ENCODE results near the gene NCOA3.

The NCOA3 gene

GRCh38 chr20:47682916-47683315 lies 181.2 kb downstream of the NCOA3 start:
- no peak overlapping the region for H3K4me3 ChIP-seq (ENCODE audit: low read length)
- no peak for TF ChIP-seq ZNF274 (IDR thresholded peaks at IDR 0.05; ENCODE audit: low read depth, low read length)

GRCh38 chr20:47684306-47685080 lies 182.8 kb downstream of the NCOA3 start:
- no peak for TF ChIP-seq ZNF274 (IDR thresholded peaks at IDR 0.05; ENCODE audit: low read depth, low read length)
- H3K4me3 ChIP-seq (ENCODE audit: low read length): no peak overlapping the region

DNA sequence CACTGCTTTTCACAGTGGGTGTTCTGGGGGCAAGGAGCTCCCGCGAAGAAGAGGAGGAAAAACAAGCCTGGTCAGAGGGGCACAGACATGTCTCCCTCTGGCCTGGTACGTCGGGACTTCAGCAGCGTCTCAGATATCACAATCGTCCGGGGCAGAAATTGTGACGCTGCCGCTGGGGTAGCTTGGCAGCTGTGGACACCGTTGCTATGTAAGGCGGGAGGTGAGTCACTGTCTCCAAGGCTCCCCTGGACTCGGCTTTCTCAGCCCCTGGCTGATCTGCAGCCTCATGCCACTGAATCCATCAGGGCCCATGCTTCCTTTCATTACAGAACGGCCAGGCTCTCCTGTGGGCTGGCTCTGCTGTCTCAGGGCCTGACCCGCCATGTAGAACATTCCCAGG lies 184.9 kb downstream of the NCOA3 start:
- no peak overlapping the region for H3K4me3 ChIP-seq (ENCODE audit: low read length)
- no peak for TF ChIP-seq ZNF274 (IDR thresholded peaks at IDR 0.05; ENCODE audit: low read depth, low read length)

GRCh38 chr20:47687095-47687987 lies 185.7 kb downstream of the NCOA3 start:
- H3K4me3 ChIP-seq (ENCODE audit: low read length): no peak overlapping the region
- TF ChIP-seq ZNF274 (IDR thresholded peaks at IDR 0.05; ENCODE audit: low read depth, low read length): no peak

DNA sequence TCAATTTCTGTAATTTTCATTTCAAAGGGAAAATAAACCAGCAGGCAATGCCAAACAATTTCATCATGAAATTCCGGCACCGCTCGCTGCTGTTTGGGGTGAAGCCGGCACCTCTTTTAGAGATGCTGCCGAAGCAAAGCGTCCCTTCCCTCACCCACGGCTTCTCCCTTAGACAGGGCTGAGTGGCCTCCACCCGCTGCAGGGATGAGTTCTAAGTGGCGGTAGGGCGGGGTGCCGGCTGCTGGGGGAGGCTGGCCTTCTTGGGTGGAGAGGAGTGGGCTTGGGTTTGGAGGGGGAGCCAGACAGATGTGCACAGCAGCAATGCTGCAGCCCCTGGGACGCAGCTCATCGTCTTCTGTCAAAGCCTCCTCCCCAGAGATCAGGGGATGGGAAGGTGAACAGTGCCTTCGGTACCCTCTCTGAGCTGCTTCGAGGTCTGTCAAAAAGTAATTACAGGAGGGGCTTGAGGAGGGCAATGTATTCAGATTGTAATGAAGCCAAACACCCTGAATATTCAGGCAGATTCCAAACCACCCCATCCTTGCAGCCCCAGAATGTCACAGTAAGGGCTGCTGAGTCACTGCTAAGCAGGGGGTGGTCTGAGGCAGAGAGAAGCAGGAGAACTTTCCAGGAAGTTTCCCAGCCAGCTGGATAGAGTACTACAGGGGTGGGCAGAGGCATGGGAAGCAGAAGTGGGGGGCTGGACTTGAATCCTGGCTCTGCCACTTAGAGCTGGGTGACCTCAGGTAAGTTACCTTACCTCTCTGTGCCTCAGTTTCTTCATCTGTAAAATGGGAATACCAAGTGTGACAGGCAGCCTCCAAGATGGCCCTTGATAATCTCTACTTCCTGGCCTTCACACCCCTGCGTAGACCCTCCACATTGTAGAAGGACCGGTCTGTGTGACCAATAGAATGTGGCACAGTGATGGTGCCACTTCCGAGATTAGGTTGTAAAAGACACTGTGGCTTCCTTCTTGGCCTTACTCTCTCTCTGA lies 187.0 kb downstream of the NCOA3 start:
- no peak for TF ChIP-seq ZNF274 (IDR thresholded peaks at IDR 0.05; ENCODE audit: low read depth, low read length)

GRCh38 chr20:47689731-47690130 lies 188.0 kb downstream of the NCOA3 start:
- H3K4me3 ChIP-seq (ENCODE audit: low read length): no peak overlapping the region
- TF ChIP-seq ZNF274 (IDR thresholded peaks at IDR 0.05; ENCODE audit: low read depth, low read length): no peak

More for the DNA sequence above, 187.0 kb downstream of the NCOA3 start:
- H3K4me3 ChIP-seq (ENCODE audit: low read length): no peak overlapping the region

- no peak overlapping the region for H3K4me3 ChIP-seq (ENCODE audit: low read length)
- no peak for TF ChIP-seq ZNF274 (IDR thresholded peaks at IDR 0.05; ENCODE audit: low read depth, low read length)
Measured at GRCh38 chr20:47691625-47692024, 189.9 kb downstream of the NCOA3 start.

GRCh38 chr20:47694021-47694818 lies 192.5 kb downstream of the NCOA3 start:
- TF ChIP-seq ZNF274 (IDR thresholded peaks at IDR 0.05; ENCODE audit: low read depth, low read length): no peak
- H3K4me3 ChIP-seq (ENCODE audit: low read length): no peak overlapping the region

- TF ChIP-seq ZNF274 (IDR thresholded peaks at IDR 0.05; ENCODE audit: low read depth, low read length): no peak
- no peak overlapping the region for H3K4me3 ChIP-seq (ENCODE audit: low read length)
Measured at GRCh38 chr20:47696856-47697255, 195.2 kb downstream of the NCOA3 start.

DNA sequence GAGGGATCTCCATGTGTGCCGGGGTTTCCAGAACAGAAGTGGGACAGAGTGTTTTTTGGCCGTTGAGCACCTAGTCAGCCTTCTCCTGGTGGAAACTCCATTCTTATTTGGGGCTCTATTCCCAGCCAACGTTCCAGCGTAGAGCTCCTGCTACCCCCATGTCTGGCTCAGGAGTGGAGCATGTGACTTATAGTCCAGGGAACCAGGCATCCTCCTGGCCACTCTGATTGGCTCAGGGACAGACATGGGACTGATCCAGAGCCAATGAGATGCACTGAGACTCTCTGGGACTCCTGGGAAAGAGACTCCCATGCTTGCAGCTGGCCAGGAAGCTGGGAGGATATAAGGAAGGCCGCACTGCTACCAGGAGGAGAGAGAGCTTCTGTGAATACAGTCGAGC lies 196.5 kb downstream of the NCOA3 start:
- TF ChIP-seq ZNF274 (IDR thresholded peaks at IDR 0.05; ENCODE audit: low read depth, low read length): no peak
- H3K4me3 ChIP-seq (ENCODE audit: low read length): no peak overlapping the region

GRCh38 chr20:47699818-47700217 lies 198.1 kb downstream of the NCOA3 start:
- no peak for TF ChIP-seq ZNF274 (IDR thresholded peaks at IDR 0.05; ENCODE audit: low read depth, low read length)
- H3K4me3 ChIP-seq (ENCODE audit: low read length): no peak overlapping the region

DNA sequence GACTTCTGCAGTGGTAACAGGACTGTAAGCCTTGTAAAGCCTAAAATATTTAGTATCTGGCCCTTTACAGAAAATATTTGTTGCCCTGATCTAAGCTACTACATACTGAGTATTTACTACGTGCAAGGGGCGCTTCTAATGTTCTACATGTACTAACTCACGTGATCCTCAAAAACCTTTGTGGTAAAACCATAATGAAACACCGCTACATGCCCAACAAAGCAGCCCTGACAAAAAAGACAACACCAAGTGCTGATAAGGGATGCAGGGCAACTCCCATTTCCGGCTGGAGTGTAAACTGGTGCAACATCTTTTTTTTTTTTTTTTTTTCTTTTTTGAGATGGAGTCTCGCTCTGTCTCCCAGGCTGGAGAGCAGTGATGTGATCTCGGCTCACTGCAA lies 198.6 kb downstream of the NCOA3 start:
- H3K4me3 ChIP-seq (ENCODE audit: low read length): no peak overlapping the region
- no peak for TF ChIP-seq ZNF274 (IDR thresholded peaks at IDR 0.05; ENCODE audit: low read depth, low read length)

- no peak overlapping the region for H3K4me3 ChIP-seq (ENCODE audit: low read length)
- TF ChIP-seq ZNF274 (IDR thresholded peaks at IDR 0.05; ENCODE audit: low read depth, low read length): no peak
Measured at GRCh38 chr20:47701612-47702011, 199.9 kb downstream of the NCOA3 start.

All from GM08714 (cell line).